Islet precursor cell (in vitro differentiated cells): Measurements from ENCODE around the gene LITAFD.
A peak's percentile ranks its signal among the peaks of the same experiment; 100 is the strongest.

Source experiments
- DNase-seq: peaks from one replicate; pipeline ENCODE4 v3.0.0-alpha.2; 2018

LITAFD gene

GRCh38 chr16:8921347-8921984 is 39.3 kb downstream of the LITAFD start:
- no peak for DNase-seq

DNA sequence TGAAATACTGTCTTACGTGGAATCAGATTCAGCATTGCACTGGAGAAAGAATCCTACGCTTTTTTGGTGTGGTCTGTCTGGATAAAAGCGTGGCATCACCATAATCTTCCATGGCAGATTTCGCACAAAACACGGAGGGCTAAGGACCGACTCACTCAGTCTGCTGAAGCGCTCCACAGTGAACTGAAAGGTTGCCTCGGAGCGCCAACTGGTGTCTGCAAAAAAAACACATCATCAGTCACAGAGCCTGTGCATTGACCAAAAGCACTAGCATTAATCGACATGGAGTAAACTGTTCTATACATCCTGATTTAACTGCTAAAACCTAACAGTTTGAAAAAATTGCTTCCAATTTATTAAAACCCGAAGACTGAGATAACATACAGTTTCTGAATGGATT is 41.0 kb downstream of the LITAFD start:
- DNase-seq = no peak

DNA sequence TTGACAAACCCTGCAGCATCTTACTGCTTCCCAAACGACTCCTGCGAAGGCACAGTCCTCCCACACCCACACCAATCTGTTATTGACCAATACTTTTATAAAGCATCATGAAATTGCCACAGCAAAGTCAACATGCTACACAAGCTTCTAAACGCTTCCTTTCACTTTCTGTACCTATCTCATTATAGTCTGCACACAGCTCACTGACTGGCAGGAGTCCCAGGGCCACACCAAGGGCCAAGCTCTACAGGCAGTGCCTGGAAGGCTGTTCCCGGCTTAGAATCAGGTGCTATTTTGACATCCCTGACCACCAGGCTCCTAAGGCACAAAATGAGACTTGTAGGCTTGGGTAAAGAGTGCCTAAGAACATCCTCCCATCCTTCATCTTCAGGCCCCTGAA is 42.1 kb downstream of the LITAFD start:
- DNase-seq = no peak

DNA sequence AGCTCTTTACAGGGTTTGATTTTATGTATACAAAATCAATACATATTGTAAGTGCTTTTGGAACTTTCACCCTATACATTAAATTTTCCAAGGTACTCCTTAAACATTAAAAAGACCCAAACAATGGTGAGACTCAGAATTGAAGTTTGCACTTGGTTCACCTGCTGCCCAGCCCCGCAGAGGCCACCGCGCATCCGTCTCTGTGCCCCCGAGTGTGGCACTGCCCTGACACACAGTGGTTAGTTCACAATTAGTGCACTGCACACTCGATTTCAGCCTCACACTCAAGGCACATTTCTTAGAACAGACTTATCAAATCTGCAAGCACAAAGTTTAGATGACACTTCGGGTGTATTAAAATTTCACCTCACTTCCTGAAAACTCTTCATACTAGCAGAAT is 43.3 kb downstream of the LITAFD start:
- no peak for DNase-seq

- DNase-seq = no peak
These were observed 44.7 kb downstream of the LITAFD start for GRCh38 chr16:8926827-8927226.

GRCh38 chr16:8928467-8928957 is 46.4 kb downstream of the LITAFD start:
- no peak for DNase-seq

GRCh38 chr16:8929086-8929748 is 47.1 kb downstream of the LITAFD start:
- no peak for DNase-seq

GRCh38 chr16:8931859-8932258 is 49.7 kb downstream of the LITAFD start:
- peak; percentile 76 for DNase-seq

GRCh38 chr16:8934601-8935000 is 52.5 kb downstream of the LITAFD start:
- no peak for DNase-seq
